Measurements from ENCODE around the gene DUS3L.
"Not testable (repeated sequence)": the region's sequence is repeated elsewhere in the genome, so short reads cannot be mapped to it uniquely, and the experiment has no call there.

Gene DUS3L

GRCh38 chr19:5767949-5768348, 23.0 kb downstream of the DUS3L start:
- TF ChIP-seq CTCF (conservative IDR thresholded peaks at IDR 0.05; ENCODE audit: low read depth), result no peak
- POLR2A ChIA-PET (ENCODE audit: low non-redundant PET), result no interaction called here
- DNase-seq (ENCODE audit: low spot score), result no peak
- CTCF ChIA-PET, result interaction anchor here (0.6 kb wide), 1 partner anchor 433 kb away, joined by 5 read pairs; no protein-coding TSS in a partner anchor
- no peak overlapping the region for H3K27ac ChIP-seq

- H3K27ac ChIP-seq, result no peak overlapping the region
- CTCF ChIA-PET, result no interaction called here
- TF ChIP-seq CTCF (conservative IDR thresholded peaks at IDR 0.05; ENCODE audit: low read depth), result no peak
- POLR2A ChIA-PET (ENCODE audit: low non-redundant PET), result no interaction called here
- DNase-seq (ENCODE audit: low spot score), result no peak
Observed at GRCh38 chr19:5765220-5765619, 25.7 kb downstream of the DUS3L start.

- TF ChIP-seq CTCF (conservative IDR thresholded peaks at IDR 0.05; ENCODE audit: low read depth), result no peak
- ChIA-PET CTCF (no interaction called here), POLR2A (ENCODE audit: low non-redundant PET) (no interaction called here)
- DNase-seq (ENCODE audit: low spot score), result no peak
- no peak overlapping the region for H3K27ac ChIP-seq
Observed at GRCh38 chr19:5762608-5763217, 28.2 kb downstream of the DUS3L start.

GRCh38 chr19:5753743-5754142, 37.2 kb downstream of the DUS3L start:
- no peak overlapping the region for H3K27ac ChIP-seq
- DNase-seq (ENCODE audit: low spot score), result no peak
- POLR2A ChIA-PET (ENCODE audit: low non-redundant PET), result interaction anchor here (0.6 kb wide), 1 partner anchor 19 kb away, joined by 4 read pairs; no protein-coding TSS in a partner anchor
- no peak for TF ChIP-seq CTCF (conservative IDR thresholded peaks at IDR 0.05; ENCODE audit: low read depth)
- CTCF ChIA-PET, result no interaction called here

- no peak for DNase-seq (ENCODE audit: low spot score)
- no peak overlapping the region for H3K27ac ChIP-seq
- ChIA-PET POLR2A (ENCODE audit: low non-redundant PET) (no interaction called here), CTCF (interaction anchor here (0.7 kb wide), 1 partner anchor 30 kb away, joined by 5 read pairs; no protein-coding TSS in a partner anchor)
- no peak for TF ChIP-seq CTCF (conservative IDR thresholded peaks at IDR 0.05; ENCODE audit: low read depth)
Observed at GRCh38 chr19:5751709-5752108, 39.3 kb downstream of the DUS3L start.

- CTCF ChIA-PET, result no interaction called here
- POLR2A ChIA-PET (ENCODE audit: low non-redundant PET), result interaction anchor here (0.6 kb wide), 1 partner anchor 362 kb away, joined by 3 read pairs; no protein-coding TSS in a partner anchor
- DNase-seq (ENCODE audit: low spot score), result no peak
- H3K27ac ChIP-seq, result no peak overlapping the region
- no peak for TF ChIP-seq CTCF (conservative IDR thresholded peaks at IDR 0.05; ENCODE audit: low read depth)
Observed at GRCh38 chr19:5749505-5749904, 41.5 kb downstream of the DUS3L start.

GRCh38 chr19:5748920-5749319, 42.0 kb downstream of the DUS3L start:
- CTCF ChIA-PET; H3K27ac ChIP-seq; DNase-seq (ENCODE audit: low spot score): not testable (repeated sequence)
- POLR2A ChIA-PET (ENCODE audit: low non-redundant PET), result interaction anchor here (0.7 kb wide), 1 partner anchor 60 kb away, joined by 28 read pairs; no protein-coding TSS in a partner anchor

- CTCF ChIA-PET, result interaction anchor here (0.6 kb wide), 1 partner anchor 11 kb away, joined by 3 read pairs; no protein-coding TSS in a partner anchor
- H3K27ac ChIP-seq; POLR2A ChIA-PET (ENCODE audit: low non-redundant PET); DNase-seq (ENCODE audit: low spot score): not testable (repeated sequence)
Observed at GRCh38 chr19:5744999-5745398, 46.0 kb downstream of the DUS3L start.
